ENCODE data around the gene PDGFA.

PDGFA gene

DNA sequence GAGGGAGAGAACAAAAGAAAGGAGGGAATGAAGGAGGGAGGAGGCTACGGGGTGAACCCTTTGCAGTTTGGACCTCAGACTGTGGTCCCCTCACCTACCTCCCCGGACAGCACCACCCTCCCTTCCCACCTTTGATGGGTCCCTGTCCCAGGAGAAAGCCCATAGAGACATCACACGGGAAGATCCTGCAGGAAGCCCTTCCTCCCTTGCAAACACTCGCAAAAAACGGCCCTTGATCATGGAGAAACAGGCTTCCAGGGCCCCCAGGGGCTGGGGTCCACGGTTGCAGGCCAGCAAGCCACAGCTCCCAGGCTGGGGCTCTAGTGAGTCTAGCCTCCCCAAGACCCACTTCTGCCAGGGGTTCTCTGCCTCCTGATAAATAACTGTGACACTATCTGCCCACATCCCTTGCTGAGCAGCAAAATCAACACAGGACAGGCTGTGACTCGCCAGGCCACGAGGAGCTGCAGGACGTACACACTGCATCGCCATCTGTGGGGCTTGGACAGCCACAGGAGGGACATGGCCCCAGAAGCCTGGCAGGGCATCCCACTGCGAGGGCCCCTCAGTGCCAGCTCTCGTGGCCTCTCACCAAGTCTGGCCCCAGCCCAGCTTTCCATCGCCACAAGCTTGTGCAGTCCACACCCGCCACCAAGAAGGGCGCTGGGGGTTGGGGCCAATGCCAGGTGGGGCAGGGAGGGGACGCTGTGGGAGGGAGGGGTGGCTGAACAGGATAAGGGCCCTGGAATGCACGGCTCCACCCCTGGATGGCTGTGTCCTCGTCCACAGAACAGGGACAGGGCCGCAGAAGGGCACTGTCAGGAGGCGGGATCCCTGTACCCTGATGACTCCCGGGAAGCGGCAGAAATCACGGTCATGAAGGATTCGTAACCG is 34.2 kb downstream of the PDGFA start:
- no peak for DNase-seq

DNA sequence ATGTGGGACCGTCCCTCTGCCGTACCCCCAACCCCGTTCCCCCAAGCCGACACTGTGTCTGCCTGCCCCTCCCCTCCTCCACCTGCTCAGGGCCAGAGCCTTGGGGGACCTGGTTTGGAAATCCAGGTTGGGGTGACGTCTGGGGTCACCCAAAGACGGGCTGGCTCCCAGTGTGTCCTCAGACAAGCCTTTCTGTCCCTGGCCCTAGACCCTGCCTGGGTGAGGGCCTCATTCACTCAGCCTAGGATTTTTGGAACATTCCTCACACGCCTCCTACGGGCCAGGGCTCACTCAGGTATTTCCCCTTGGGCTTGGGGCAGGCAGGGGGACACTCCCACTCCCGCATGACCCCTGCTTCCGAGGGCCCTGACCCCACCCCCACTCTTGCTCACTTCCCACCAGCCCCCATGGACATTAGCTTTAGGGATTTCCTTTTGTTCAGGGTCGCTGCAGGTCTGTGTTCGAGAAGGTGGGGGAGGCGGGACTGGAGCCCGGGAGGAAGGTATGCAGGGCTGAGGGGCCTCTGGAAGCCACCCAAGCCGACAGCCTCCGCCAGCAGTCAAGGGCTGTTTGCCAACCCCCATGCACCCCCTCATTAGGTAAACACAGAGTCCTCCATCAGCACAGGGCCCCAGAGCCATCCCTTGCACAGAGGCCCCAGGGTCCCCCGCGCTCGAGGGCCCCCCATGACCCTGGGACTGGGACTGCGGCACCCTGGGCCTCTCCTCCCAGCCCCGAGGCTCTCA is 35.1 kb downstream of the PDGFA start:
- no peak for DNase-seq

DNA sequence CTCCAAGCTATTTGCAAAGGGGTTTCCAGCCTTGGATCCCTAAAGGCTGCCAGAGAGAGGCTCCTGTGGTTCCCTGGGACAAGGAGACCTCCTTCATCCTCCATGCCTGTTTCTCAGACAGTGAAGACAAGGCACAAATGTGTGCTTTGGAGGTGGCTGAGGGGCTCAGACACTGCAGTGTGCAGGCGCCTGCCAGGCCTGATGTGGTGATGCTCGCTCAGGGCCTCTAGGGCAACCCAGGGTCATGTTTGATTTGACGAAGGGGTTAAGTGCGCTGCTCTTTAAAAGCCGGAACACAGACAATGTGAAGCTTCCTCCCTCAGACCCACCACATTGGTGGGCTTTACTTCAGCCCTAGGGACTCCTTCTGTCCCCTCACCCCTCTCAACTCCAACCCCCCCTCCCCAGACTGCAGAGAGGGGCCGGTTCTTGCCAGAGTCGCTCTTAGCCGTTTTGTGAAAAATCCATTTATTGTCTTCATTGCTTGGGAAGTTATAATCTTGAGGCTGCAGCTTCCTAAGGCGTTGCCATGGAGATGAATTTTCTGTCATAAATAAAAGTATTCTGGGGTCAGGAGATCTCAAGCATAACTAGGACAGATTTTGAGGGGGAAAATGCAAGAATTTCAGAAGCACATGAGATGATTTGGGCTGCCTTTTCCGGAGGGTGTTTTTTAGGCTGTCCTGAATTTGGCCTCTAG is 35.8 kb downstream of the PDGFA start:
- DNase-seq: no peak

DNA sequence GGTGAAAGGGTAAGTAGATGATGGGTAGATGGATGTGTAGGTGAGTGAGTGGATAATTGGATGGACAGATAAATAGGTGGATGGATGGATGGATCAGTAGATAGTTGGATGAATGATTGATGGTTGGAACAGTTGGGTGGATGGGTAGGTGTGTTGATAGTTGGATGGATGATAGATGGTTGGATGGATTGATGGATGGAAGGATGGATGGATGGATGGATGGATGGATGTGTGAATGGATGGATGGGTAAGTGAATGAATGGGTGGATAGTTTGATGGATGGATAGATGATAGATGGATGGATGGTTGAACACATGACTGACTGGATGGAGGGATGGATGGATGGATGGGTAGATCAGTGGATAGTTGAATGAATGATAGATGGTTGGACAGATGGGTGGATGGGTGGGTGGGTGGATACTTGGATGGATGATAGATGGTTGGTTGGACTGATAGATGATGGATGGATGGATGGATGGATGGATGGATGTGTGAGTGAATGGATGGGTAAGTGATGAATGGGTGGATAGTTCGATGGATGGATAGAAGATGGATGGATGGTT is 37.0 kb downstream of the PDGFA start:
- no peak for DNase-seq

DNA sequence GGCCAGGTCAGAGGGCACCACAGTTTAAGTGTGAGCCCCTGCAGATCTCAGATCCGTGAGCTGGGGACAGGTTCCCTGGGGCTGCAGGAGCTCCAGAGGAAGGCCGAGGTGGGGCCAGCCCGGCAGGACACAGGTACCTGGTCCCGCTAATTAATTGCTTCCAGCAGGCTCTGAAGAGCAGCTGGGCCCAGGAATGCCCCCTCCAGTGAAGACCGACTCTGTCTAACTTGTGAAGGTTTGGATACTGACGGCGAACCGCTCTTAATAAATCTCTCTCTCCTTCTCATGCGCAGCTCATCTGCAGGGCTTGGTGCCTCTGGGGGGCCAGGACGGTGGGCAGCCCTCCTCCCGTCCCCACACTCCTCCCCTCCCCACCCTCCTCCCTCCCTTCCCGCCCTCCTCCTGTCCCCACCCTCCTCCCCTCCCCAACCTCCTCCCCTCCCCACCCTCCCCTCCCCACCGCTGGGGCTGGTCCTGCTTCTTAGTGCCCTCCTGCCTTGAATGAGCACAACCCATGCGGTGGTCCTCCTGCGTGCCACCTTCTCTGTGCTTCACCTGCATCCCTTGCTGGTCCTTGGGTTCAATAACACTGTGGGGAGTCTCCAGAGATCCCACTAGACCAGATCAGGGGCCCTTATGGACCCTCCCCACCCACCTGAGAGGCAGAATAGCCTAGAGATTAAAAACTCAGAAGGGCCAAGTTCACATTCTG is 38.3 kb downstream of the PDGFA start:
- peak; percentile 8 for DNase-seq

DNA sequence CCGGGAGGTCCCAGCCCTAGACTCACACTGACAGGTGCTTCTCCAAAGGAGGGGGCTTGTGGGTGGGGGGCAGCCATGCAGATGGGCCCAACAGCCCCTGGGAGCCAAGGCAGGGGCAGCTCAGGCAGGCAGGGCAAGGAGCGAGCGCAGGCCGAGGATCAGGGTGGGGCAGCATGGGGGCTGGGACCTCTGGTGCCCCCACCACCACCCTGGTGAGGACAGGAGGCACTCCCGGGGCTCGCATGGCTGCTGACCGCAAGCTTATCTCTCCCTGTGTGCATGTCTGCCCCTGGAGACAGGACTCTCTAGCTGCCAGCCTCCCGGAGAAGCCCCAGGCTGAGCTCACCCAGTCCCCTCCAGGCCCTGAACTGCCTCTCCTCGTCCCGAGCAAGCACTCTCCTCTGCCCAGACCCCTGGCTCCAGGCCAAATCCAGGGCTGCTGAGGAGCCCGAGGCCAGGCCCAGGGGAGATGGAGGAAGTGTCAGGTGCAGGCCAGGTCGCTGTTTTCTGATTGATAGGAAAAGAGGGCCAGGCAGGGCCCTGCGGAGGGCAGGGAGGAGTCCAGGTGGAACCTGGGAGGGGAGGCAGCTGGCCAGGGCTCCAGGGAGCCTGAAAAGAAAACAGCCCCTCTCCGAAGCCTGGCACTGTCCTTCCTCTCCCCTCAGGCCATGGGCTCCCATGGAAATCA is 39.0 kb downstream of the PDGFA start:
- DNase-seq: peak; percentile 25

GRCh38 chr7:479948-480499 is 39.6 kb downstream of the PDGFA start:
- peak; percentile 26 for DNase-seq

DNA sequence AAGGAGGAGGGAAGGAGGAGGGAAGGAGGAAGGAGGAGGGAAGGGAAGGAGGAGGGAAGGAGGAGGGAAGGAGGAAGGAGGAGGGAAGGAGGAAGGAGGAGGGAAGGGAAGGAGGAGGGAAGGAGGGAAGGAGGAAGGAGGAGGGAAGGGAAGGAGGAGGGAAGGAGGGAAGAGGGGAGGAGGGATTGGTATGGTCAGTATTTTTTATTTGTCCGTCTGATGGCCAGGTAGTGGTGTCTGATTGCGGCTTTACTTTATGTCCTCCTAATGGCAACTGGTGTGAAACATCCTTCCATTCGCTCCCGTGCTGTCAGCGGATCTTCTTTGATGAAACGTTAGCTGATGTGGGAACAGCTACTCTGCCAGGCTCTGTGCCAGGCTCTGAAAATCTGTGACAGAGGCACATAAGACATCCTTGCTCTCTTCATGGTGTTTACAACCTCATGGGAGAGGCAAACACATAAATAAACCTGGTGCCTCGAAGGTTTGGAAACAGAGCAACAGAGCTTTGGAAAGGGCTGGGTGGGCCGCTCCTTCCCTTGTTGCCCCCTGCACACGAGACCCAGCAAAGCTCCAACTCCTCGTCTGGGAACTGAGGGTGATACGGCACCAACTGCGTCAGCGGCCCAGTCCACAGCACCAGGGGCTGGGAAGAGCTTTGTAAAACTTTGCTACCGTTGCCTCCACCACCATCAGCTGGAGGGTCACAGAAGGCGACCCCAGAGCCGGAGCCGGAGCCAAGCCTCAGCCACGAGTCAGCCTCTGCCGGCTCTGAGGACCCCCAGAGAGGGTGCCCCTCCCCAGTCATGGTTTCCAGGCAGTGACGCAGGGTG is 40.3 kb downstream of the PDGFA start:
- peak; percentile 27 for DNase-seq

DNA sequence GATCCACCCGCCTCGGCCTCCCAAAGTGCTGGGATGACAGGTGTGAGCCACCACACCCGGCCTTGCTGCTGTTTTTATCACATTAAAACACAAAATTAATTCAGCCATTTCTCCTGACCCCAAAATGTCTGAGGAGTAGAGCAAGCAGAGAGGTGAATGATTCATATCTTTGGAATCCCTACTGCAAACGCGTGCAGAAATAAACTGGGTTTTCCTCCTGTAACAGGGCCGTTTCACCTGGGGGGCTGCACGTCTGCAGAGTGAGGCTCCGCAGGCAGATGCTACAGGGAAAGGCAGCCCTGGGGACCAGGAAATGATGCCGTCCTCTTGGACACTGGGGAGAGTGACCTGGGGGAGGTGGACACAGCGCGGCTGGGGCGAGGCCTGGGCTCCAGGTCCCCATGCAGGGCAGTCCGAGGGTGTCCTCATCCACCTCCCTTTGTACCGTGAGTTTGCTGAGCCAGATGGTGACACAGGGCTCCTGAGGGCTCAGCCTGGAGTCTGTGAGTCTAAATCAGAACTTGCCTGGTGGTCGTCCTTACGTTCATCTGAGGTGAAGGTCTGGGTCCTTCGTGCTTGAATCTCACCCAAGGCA is 41.9 kb downstream of the PDGFA start:
- DNase-seq: peak; percentile 16

DNA sequence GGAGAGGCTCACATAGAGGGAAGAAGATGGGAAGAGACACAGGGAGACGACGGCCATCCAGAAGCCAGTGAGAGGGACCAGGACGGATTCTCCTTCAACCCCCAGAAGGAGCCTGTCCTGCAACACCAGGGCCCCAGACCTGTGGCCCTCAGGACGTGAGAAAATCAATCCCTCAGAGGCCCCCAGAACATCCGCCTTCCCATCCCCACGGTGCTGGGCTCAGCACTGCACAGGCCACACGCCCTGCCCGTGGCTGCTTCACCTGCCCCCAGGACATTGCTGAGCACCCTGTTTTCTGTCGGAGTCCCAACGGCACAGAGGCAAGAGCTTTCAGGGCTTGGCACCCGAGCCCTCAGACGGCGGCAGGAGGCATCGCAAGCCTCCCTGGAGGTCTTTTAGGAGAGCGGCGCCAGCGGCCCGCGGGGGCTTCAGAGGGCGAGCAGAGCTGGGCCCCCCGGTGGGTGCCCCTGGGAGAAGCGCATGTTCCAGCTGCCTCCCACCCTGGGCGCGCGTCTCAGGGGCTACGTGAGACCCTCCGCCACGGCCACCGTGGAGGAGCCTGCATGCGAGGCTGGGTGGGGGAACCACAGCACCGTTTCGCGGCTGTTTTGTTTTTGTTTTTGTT is 42.8 kb downstream of the PDGFA start:
- peak; percentile 18 for DNase-seq

DNA sequence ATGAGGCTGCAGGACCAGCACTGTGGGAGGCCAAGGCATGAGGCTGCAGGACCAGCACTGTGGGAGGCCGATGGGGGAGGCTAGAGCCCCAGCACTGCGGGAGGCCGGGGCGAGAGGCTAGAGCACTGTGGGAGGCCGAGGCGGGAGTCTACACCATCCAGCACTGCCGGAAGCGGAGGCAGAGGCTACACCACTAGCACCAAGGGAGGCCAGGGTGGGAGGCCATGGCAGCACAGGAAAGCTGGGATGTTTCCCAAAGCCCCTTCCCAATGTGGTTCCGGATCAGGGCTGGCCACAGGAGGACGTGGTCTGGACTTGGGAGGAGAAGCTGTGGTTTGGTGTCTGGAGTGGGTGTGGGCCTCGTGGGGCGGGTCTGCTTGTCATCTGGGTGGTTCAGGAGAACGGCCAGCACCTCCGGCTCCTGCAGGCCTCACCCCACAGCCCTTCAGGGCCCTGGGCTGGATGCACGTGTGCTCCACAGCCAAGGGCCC is 43.6 kb downstream of the PDGFA start:
- DNase-seq: peak; percentile 18

GRCh38 chr7:475425-475728 is 44.3 kb downstream of the PDGFA start:
- peak; percentile 7 for DNase-seq

DNA sequence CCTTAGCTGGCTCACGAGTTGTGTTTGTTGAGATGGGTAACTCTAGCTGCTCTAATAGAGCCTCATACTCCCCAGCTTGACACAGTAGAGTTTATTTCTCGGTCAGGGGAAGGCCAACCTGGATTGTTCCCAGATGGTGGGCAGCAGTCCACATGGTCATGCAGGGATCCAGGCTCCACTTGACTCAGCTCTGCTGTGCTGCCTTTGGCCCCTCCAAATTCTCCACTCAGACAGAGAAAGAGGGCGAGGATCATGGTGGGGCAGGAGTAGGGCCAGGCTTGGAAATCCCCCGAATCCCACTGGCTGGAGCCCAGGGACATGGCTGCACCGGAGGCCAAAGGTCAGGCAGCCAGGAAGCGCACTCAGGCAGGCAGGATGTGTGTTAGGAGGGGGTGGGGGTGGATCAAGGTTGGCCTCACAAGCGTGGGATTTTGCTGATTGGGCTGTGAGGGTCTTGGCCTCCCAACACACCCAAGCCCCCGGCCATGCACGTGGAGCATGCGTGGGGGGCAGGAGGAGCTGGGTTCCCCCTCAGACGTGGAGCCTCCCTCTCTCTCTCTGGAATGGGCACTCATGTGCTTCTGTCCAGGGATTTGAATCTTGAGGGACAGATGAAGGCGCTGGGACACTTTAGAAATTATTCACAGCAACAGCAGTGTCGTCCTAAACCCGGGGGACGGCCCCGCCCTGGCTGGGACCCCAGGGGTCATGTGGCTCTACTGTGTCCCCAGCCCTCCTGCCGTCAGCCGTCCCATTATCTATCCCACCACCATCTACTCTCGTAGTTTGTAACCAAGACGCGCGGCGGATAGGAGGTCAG is 44.8 kb downstream of the PDGFA start:
- DNase-seq: peak; percentile 9

- DNase-seq: no peak
These were observed 45.6 kb downstream of the PDGFA start for GRCh38 chr7:473870-474604.

DNA sequence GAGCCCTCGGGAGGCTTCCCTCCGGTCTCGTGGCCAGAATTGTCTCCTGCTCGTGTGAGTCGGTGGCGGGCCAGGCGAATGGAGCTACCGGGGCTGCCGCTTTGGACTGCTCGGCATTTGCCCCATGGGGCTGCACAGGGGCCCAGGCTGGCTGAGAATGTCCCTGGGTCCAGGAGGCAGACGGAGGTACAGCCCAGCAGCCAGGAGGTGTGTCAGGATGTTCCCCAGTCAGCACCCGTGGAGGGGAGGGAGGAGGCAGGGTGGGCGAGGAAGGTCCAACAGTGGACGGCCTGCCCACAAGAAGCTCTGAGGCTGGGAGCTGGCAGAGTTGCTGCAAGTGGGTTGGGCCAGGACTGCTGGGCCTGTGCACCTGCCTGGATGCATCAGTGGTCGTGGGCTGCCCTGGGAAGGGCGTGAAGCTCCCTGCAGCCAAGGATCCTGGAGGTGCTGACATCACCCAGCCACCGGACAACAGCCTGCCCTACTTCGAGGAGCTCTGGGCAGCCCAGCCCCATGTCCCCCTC is 46.4 kb downstream of the PDGFA start:
- peak; percentile 19 for DNase-seq

GRCh38 chr7:472640-472957 is 47.0 kb downstream of the PDGFA start:
- DNase-seq: no peak

DNA sequence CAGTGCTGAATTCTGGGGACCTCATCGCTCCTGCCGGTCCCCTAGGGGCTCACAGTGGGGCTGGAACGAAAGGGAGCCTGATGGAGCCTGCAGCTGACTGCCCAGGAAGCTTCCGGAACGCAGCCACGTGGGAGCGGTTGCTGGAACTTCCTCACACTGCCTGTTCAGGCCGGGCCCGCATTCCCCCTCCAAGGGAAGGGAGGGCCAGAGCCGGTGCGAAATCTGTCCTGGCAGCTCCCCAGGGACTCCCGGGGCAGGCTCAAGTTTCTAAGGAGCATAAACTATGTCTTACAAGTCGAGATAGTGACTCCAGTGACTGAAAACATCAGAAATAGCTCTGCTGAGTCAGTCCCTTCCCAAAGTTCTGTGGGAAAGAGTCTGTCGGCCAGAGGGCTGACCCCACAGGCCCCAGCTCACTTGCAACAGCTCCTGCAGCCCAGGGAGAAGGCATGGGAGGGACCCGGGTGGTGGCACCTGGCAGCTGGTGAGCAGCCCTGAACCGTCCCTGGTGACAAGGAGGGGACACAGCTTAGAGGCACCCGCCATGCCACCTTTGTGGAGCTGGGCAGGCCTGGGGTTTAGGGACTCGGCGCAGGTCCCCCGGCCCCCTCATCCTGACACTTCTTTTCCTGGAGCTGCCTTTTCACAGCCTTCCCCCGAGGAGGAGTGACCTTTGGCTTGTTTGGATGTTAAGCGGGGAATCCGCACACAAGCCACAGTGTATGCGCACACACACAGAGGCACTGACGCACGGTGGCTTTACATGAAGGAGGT is 47.6 kb downstream of the PDGFA start:
- DNase-seq: peak; percentile 24
